ENCODE data around the gene PAX6.

PAX6 gene

DNA sequence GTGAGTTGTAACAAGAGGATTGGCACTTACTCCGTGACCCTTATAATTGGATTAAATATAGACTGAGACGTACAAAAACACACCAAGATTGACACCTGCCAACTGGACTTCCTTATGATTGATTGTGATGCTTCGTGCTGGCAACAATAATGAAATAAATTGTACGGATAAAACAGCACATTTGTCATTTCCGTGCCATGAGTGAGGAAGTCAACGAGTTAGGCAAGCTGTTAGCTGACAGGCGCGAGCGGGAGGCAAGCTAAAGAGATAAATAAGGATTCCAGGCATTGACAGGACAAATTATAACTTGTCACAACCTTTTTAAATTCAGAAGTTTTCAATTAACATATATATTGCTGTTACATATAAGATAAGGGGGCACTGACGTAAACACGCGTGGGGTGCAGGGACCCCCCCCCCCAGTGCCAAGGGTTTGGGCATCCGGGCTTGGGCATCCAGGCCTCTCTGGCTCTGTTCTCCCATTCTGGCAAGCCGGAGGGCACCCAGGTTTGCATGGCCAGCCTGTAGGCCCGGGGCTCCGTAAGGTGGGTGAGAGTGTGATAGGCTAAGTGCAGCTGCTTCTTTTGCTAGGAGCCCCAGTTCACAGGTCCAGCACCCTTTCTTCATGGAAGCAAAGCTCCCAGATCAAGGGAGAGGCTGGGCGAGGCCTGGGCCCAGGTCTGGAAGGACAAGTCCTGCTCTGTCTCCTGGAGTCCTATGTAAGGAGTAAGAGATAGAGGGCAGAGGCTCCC is 11.2 kb upstream of the PAX6 start:
- no peak for DNase-seq (ENCODE audit: low spot score)

DNA sequence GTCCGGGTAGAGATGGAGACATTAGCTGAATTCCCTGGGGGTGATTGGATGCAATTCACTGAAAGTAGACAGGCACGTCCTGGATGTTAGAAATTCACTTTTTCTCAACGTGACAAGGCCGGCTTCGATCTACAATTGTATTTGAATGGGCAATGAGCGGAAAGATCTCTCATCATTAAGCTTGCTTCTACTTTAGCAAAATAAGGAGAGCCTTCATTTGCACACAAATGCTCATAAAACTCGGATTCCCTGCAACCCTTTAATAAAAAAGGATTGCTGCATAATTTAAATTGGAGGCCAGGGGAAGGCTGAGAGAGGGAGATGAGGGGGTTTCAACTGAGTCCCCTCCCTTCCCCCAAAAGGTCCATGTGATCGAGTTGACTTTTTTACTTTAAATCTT is 10.6 kb upstream of the PAX6 start:
- no peak for DNase-seq (ENCODE audit: low spot score)

DNA sequence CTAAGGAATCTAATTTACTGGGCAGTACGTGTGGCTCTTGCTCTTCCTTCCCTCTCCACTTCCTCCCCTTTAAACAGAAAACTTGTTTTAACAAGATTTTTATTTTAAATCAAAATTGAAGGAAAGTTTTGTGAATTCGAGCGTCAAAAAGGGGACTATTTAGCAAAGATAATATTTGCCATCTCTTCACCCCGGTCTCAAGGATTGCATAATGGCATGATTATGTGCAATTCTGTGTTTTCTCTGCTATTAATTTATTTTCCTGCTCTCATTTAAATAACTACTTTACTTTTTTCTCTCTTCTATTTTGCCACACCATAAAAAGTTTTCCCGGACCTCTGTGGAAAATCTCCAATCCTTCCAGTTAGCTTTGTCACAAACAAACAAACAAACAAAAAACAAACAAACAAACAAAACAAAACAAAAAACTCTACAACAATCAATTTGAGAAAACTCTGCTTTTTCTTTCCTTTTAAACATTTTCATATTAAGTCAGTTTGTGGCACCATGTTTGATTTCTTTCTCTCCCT is 10.2 kb upstream of the PAX6 start:
- DNase-seq (ENCODE audit: low spot score): no peak

DNA sequence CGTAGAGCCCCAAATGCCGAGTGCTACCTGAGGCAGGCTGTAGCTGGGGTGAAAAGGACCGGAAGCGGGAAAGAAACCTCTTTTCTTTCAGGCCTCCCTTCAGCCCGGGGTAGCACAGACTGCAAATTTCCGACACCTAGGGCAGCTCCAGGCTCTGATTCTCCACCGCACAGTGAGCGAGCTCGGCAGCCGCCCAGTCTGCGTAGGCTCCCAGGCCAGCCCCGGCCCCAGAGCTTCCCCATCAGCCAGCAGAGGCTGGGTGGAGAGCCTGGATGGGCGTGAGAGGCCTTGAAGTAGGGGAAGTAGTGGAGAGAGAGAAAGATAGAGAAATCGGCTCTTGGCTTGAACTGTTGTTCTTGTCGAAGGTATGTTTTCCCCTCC is 9.3 kb upstream of the PAX6 start:
- no peak for DNase-seq (ENCODE audit: low spot score)

DNA sequence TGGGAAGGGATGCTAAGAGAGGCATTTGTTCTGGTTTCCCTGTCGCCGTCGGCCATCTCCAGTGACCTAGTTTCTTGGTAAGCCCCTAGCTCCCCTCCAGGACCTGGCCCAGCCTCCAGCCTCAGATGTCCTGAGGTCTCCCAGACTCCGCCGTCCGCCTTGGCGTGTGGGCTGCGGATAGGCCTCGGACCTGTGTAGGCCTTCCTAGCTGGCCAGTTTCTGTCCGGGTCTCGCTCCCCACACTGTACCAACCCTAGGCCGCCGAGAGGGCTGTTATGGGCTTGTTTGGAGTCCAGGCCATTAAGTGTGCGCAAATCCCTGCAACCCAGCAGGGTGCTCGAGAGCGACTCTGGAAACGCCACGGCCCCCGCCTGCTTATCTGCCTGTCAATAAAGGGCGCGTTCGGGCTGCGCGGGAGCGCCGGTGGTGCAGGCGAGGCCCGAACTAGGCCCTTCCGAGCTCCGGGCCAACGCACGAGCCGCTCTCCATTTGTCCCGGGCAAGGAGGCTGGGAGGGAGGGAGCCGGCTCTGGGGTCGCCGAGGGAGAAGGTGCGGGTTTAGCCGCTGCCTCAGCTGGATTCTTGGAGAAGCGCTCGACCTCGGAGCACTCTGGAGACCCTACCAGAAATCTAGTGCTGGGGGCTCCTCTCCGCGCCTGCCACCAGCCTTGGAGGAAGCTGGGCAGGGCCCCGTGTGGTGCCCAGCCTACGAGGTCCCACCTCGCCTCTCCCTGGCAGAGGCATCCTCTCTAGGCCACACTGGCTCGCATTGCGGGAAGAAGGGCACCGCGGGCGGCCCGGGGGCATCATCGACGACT is 8.7 kb upstream of the PAX6 start:
- DNase-seq (ENCODE audit: low spot score): no peak

DNA sequence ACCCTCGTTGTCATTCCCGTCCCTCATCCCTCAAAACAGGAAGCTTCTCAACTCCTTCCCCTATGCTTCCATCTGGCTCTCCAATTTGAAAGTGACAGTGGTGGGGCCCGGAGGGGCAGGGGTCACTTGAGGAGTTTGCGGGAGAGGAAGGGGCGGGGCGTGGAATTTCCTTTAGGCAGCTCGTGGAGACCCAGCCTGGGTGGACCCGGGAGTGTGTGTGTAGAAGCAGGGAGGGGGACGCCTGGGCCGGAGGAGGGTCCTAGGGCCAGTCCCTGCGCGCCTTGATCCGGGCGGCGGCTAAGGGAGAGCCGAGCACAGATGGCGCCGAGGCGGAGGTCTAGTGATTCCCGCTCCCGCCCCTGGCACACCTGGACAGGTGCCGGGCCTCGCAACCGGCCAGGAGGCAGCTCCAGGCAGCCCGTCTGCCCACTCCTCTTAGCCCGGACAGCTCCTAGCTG is 7.8 kb upstream of the PAX6 start:
- DNase-seq (ENCODE audit: low spot score): no peak

DNA sequence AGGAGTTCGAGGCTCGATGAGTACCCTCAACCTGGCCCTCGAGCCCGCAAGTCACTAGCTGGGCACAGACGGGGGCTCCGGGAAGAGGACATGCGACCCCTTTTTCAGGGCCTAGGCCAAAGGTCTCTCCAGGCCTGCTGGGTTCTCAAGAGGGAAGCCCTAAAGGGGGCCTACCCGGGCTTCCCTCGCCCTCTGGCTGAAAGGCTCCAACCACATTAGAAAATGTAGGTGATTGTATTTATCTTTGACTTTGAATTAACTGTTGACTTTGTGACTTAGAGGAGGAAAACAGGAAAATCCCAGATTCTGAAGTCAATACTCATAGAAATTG is 7.3 kb upstream of the PAX6 start:
- no peak for DNase-seq (ENCODE audit: low spot score)

DNA sequence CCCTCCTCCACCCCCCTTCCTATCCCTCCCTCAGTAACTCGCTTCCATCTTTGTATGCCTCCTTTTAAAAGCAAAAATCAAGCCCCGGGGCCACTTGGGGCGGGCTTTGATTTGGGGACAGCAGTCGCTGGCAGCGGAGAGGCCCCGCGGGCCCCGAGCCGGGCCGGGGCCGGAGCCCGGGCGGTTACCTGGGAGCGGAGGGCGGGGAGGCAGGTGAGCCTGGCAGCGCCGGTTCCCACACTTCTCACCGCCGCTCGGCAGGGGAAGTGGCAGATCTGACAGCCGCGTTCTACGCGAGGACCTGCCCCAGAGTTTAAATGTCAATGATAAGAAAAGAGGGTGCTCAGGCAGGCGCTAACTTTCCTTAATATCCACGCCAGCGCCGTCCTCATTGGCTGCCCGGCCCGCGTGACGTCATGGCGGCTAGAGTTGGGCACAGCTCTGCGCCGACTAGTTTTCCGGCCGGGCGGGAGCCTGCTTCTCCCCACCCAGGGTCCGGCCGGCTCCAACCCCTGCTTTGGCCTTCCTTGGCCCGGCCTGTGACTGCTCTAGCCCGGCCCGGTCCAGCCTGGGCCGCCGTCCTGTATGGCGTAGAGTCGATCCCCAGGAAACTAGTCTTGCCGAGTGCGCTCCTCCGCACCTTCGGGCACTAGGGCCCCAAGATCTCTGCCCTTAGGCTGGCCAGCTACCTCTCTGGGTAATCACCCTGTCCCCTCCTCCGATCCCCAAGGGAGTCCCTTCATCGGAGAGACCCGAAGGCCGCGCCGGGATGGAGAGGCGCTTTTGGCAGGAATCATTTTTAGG is 6.7 kb upstream of the PAX6 start:
- DNase-seq (ENCODE audit: low spot score): no peak

DNA sequence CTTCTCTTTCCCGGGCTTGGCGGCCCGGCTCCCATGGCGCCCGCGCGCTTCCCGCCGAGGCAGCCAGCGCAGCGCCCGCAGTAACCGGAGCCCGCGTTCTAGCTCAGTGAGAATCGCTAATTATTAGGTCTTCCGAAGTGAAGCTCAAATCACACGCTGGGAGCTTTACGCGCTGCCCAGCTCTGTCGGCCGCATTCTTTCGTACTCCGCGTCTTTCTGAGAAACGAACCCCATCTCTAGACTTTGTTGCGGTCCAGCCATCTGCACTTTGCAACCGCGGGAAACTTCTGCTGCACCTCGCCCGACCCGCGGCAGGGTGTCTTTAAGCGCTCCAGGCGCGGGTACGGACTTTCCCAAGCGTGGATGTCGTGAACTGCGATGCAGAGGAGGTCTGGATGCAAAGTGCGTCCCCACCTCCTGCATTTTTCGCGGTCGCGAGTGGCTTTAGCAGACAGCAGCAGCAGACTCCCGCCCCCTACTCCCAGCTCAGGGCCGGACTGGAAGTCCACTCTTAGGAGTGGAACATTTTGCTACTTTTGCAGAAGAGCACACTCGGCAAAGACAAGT is 6.0 kb upstream of the PAX6 start:
- no peak for DNase-seq (ENCODE audit: low spot score)

DNA sequence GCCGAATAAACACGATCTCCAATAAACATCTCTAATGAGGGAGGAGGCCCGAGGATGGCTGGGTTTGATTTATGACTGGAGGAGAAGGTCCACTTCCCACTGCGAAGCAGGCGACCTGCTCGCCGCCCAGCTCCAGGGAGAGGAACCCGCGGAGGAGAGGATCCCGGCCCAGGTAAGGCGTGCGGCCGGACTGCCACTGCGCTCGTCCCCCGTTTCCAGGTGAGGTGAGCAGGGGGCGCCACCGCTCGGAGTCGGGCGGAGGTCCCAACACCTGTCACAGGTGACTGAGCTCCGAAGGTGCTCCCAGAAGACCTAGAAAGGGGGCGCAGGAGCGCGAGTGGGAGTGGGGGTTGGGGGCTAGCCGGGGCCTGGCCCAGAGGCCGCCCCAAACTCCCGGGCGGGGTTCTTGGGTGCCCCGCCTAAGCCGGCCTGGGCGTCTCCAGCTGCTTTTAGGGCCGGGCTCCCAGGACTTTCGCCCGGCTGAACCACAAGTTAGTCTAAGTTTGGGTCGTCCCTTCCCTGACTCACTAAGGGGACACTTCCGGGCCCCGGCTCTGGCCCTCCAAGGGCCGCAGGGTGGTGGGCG is 5.4 kb upstream of the PAX6 start:
- no peak for DNase-seq (ENCODE audit: low spot score)

DNA sequence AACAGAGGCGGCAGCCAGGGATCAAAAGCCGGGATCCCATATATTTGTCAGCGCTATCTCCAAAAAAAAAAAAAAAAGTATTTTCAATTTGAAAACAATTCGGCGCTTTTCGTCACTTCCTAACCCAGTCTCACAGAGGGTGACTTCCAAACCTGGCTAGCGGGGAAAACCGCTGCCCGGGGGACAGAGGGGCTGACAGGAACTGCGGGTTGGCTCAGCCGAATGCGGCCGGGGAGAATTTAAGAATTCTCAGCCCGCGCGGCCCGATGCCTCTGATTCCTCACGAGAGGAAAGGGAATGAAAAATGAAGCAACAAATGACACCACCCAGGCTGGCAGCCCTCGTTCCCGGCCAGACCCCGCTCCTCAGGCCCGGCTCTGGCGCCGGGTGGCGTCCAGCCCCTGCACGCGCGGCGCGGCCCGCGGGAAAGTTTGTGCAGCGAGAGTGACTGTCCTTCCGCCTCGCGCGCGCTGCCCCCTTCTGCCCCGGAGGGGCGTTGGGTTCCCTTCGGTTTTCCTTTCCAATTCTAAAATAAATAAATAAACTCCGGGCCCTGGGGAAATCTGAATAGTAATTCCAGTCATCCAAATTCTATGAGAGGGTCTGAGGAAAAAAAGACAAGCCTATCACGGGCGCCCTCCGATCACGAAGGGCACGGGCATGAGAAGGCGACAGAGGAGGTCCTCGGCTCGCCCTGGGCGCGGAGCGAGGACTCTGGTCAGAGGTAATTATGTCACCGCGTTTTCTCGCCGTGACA is 4.8 kb upstream of the PAX6 start:
- DNase-seq (ENCODE audit: low spot score): no peak

DNA sequence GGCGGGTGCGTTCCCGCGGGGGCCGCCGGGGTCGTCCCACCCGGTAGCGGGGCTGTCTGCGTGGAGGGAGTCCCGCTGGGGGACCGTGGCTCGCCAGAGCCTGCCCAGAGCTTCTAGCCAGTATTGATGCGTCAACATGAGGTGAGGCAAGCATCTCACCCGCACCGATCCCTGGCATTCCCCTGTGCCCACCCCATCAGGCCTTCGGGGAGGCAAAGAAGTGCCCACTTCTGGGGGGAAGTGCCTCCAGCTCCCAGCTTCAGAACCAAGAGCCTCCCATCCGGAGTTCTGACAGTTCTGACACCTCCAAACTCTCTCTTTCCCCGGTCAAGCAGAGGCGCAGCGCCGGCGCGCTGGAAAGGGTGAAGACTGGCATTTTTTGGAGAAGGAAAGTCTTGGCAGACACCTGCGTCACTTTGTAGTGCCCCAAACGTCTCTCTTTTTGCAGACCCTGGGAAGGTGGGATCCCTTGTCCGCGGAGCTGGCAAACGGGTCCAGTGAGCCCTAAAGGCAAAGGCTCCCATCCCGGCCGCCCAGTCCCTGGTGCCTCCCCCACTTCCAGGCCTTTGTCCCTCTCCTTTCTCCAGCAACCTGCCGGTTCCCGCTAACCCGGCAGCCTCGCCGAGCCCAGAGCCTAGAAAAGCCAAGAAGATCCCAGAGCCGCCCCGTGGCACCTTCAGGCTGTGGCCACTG is 3.2 kb upstream of the PAX6 start:
- DNase-seq (ENCODE audit: low spot score): no peak

DNA sequence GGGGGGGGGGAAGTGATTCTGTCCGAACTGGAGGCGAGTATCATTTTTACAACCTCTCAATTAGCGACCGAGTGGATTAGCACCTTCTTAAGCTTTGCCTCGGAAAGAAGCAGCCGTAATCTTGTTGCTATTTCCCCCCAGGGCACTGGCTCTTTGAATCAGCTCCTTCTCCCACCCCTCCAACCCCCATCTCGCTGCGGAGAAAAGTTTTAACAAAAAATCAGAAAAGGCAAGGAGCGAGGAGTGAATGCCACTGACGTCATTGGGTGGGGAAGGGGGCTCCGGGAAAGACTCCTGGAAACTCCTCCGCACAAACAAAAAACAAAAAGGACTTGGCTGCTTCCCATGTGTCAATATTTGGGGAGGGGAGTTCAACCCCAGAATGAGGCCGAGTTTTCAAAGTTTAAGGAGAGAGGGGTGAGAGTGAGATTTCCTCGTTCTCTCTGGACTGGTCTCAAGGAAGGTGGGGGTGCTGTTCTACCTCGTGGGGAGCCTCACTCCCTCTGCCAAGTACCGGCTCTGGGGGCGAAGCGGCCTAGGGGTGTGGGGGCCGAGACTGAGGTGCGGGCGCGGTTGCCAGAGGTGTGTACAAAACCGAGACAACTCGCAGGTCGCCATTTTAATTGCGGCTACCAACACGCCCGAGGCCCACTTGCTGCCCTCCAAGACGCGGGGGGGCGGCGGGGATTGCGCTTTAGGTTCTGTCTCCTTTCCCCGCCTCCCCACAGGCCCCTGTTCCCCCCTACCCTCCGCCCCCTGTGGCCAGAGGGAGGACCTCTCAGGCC is 2.5 kb upstream of the PAX6 start:
- DNase-seq (ENCODE audit: low spot score): no peak

DNA sequence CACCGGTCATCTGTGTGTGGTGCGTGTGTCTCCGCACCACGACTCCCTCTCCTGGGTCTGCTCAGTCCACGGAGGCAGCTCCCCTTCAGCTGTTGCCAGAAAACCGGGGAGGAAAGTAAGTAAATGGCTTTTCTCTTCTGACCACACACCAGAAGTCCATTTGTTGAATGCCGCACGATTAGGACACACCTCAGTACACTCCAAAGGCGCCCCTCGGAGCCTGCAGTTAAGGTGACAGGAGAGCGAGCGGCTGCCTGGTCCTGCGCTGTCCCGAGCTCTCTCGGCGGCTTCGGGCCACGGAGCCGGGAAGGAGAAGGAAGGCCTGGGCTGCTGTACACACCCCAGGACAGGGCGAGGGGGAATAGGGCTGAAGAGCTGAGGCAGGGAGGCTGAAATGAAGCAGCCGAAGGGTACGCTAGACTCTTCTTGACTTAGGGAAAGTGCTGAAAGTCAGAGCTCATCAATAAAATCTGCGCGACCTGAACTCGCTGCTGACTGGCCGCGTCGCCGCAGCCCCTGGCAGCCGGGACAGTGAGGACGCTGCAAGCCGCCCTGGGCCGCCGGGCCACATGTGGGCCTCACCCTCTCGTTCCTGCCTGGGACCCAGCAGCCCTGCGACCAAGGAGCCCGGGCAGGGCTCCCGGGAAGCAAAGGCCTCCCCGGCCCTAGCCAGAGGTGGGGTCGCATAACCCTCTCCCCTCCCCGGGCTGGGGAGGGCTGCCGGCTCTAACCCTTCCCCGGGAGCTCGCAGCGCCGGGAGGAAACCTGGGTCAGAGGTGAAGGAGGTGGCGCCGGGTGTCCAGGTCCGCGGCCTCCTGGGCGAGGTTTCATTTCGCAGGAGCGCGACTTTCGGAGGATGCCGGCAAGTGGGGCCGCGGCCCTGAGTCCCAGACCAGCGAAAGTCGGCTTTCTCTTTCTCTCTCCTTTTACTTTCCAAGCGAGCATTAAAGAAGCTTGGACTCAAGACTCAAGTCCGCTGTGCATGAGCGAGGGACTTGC is 1.6 kb upstream of the PAX6 start:
- DNase-seq (ENCODE audit: low spot score): no peak

DNA sequence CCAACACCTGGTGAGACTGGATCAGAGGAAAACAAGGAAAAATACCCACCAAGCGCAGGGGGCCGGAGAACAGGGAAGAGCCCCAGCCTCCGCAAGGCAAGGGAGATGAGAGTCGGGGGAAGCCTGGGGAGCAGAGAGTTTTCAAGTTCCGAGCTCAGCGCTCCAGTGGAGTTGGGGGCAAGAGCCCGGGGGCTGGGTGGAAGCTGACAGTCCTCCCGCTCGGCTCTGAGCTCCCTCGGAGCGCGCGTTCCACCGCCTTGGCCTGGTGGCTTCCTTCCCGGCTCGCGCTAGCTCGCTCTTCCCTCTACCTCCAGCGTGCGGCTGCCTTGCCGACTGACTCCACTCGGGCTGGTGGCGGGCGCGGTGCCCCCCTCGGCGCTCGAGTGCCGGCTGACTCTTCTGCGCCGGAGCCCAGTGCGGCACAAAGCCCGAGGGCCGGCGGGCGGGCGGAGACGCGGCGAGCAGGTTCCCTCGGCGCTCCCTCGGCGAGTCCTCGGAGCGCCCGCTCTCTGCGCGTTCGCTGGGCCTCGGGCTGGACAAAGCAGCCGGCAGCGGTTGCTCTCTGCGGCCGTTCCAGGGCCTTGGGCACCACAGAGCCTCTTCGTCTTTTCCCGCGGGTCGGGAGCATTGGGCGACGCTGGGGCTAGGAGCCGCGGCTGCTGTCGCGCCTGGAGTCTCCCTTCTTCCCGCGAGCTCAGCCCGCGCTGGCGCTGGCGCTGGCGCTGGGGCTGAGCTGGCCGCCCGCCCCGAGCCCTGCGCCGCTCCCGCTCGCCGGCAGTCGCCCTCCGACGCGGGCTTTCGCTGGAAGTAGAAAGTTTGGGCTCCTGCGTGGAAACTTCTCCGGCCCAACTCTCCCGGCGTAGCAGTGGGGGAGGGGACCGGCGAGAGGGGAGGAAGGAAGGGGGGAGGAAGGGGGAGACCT is 1.0 kb downstream of the PAX6 start:
- DNase-seq (ENCODE audit: low spot score): no peak

DNA sequence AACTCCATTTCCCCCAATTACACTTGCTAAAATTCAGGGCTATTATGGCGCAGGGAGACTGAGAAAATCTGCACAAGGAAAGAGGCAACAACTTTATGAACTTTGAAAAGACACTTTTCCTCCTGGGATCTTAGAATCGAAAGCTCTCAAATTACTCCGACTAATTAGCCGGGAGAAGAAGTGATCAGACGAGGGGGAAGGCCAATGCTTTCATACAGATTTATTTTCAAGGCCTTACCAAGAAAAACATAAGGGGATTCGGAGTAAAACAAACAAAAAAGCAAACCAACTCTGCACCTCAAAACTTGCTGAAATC is 1.6 kb downstream of the PAX6 start:
- DNase-seq (ENCODE audit: low spot score): no peak

DNA sequence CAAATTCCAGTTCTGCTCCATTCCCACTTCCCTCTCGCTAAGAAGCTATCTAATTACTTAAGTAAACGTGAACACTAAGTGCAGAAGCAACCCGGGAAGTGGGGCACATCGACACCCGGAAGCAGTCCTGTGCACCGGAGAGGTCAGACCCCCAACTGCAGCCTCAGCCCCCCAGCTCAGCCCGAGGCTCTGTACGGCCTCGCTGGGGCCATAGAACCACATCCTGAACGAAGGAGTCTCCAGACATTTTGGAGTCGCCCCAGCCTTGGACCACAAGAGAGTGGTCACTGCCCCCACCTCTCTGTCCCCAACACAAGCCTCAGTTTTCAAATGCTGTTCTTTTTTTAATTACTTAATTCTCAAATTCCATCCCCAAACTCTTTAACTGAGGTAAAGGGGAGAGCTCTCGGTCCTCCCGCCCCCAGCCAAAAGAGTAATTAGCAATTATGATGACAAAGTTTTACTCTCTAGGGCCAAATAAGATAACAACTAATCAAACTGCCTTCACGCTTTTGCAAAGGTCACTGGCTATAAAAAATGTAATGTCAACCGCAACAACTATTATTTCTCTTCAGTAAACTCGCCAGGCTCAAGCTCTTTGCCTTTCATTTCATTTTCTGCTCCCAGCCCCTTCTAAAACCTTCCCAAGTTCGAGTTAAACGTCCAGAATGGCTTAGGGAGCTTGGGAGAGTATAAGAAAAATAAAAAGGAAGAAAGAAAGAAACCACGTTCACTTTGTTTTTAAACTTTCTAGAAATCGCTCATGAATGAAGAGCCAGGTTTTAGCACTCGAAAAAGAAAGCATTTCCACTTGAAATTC is 2.2 kb downstream of the PAX6 start:
- DNase-seq (ENCODE audit: low spot score): no peak

Data from Ammon's horn (tissue), 1 donor.